ENCODE data around the gene SLC25A4. TPM values are rescaled to one million over a fixed set of nuclear protein-coding genes. Genes with fewer than 3 reads are reported as not detected.
"Not testable (repeated sequence)": the region's sequence is repeated elsewhere in the genome, so short reads cannot be mapped to it uniquely, and the experiment has no call there.

Gene SLC25A4
- total RNA-seq, 6 experiments from 2014 or later, result 8.8 to 16.3 (median 10.3) TPM

- Mint-ChIP-seq H3K9me3 (no peaks in the 10 kb centered on the region), H3K36me3 (ENCODE audit: low read depth) (peaks cover 12% of the 10 kb centered on the region), H3K27me3 (ENCODE audit: insufficient read depth) (no peaks in the 10 kb centered on the region), H3K4me1 (ENCODE audit: low read depth) (peaks cover 18% of the 10 kb centered on the region), H3K4me3 (no peak overlapping the region), H3K27ac (no peak overlapping the region)
- no peak for DNase-seq
- no peak for TF ChIP-seq CTCF (IDR thresholded peaks at IDR 0.05)
Measured at GRCh38 chr4:185194924-185195888, 52.1 kb downstream of the SLC25A4 start.

GRCh38 chr4:185196437-185196836, 53.4 kb downstream of the SLC25A4 start:
- Mint-ChIP-seq H3K36me3 (ENCODE audit: low read depth) (peaks cover 10% of the 10 kb centered on the region), H3K9me3 (no peaks in the 10 kb centered on the region), H3K27ac (no peak overlapping the region)

GRCh38 chr4:185198189-185198588, 55.1 kb downstream of the SLC25A4 start:
- H3K27me3 Mint-ChIP-seq (ENCODE audit: insufficient read depth); H3K9me3 Mint-ChIP-seq; H3K27ac Mint-ChIP-seq; H3K36me3 Mint-ChIP-seq (ENCODE audit: low read depth); H3K4me3 Mint-ChIP-seq; DNase-seq: not testable (repeated sequence)
- H3K4me1 Mint-ChIP-seq (ENCODE audit: low read depth), result peaks cover 33% of the 10 kb centered on the region

More at GRCh38 chr4:185196437-185196836, 53.4 kb downstream of the SLC25A4 start:
- Mint-ChIP-seq H3K4me1 (ENCODE audit: low read depth) (peaks cover 16% of the 10 kb centered on the region), H3K27me3 (ENCODE audit: insufficient read depth) (no peaks in the 10 kb centered on the region), H3K4me3 (no peak overlapping the region)
- DNase-seq, result no peak
- no peak for TF ChIP-seq CTCF (IDR thresholded peaks at IDR 0.05)

Other genes with a start within 250 kb of the SLC25A4 start
- gene HELT, start 124.8 kb upstream of the SLC25A4 start, total RNA-seq (2021; fragmentation: NEBNext Ultra II Directional; extraction: Animal tissue kit (Norgen Biotek cat#: 25700)), result not detected
- gene CFAP97, start 60.7 kb downstream of the SLC25A4 start, total RNA-seq (2021; fragmentation: NEBNext Ultra II Directional; extraction: Animal tissue kit (Norgen Biotek cat#: 25700)), result 10 to 100 TPM; 35.0 to 44.0 (median 41.0) TPM
- 10 to 100 TPM; 19.4 to 40.2 (median 24.8) TPM for gene SNX25, start 66.3 kb downstream of the SLC25A4 start, total RNA-seq (2021; fragmentation: NEBNext Ultra II Directional; extraction: Animal tissue kit (Norgen Biotek cat#: 25700))

All from HFFc6 (cell line).